Measurements from ENCODE around the gene ZDHHC7. TPM values are rescaled to one million over a fixed set of nuclear protein-coding genes. Genes with fewer than 3 reads are reported as not detected.

ZDHHC7 gene
- total RNA-seq, 6 donors from 2014 or later = 77.4 to 112 (median 92.7) TPM

DNA sequence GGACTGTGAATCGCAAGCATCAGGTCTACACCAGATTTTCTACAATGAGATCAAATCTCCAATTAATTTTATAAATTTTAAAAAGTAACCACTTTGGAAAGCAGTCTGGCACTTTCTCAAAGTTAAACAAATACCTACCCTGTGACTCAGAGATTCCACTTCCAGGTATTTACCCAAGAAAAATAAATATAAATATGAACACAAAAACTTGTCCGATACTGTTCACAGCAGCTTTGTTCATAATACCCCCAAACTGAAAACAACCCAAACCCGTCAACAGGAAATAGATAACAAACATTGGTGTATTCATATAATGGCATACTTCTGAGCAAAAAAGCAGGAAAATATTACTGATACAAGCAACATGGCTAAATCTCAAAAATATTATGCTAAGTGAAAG, 12.1 kb downstream of the ZDHHC7 start:
- no peak for DNase-seq
- ATAC-seq (ENCODE audit: low FRiP score in 2 of 2) = no peak
- TF ChIP-seq POLR2AphosphoS5 (IDR thresholded peaks at IDR 0.05) (no peak), POLR2A (IDR thresholded peaks at IDR 0.05) (no peak), EP300 (IDR thresholded peaks at IDR 0.05) (no peak)
- TF ChIP-seq, protein P1, sequence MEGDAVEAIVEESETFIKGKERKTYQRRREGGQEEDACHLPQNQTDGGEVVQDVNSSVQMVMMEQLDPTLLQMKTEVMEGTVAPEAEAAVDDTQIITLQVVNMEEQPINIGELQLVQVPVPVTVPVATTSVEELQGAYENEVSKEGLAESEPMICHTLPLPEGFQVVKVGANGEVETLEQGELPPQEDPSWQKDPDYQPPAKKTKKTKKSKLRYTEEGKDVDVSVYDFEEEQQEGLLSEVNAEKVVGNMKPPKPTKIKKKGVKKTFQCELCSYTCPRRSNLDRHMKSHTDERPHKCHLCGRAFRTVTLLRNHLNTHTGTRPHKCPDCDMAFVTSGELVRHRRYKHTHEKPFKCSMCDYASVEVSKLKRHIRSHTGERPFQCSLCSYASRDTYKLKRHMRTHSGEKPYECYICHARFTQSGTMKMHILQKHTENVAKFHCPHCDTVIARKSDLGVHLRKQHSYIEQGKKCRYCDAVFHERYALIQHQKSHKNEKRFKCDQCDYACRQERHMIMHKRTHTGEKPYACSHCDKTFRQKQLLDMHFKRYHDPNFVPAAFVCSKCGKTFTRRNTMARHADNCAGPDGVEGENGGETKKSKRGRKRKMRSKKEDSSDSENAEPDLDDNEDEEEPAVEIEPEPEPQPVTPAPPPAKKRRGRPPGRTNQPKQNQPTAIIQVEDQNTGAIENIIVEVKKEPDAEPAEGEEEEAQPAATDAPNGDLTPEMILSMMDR (IDR thresholded peaks at IDR 0.05) = no peak
- WGBS, 2 donors = 47 to 49% methylated on average over 3 of the region's 3 CpGs
- no peaks in the 10 kb centered on the region for H3K27me3 ChIP-seq
- no peak overlapping the region for H3K4me3 ChIP-seq
- H3K9me3 ChIP-seq = no peaks in the 10 kb centered on the region
- H3K36me3 ChIP-seq = peaks cover under 1 to 20% (median 3%) of the 10 kb centered on the region in 4 donors
- H3K4me1 ChIP-seq = peaks cover 80 to 95% (median 85%) of the 10 kb centered on the region in 4 donors
- H3K27ac ChIP-seq = peak overlapping the region; percentile 50 to 84 (median 81)

DNA sequence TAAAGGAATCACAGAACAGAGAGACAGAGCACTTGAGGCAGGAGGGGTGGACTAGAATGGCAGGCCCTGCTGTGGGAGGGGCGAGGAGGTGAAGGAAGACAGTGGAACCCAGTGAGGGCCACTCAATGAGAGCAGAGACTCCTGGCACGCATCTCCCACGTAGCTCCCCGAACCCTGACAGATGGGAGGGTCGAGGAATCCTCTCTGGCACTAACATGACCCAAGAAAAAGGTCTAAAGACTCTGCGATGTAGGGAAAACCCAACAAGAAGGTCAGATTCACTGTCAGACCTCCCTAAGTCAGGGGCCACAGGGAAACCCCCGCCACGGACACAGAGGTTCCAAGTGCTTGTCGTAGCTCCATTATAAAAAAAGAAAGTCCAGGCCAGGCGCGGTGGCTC, 15.0 kb downstream of the ZDHHC7 start:
- no peak for DNase-seq
- H3K27me3 ChIP-seq = no peaks in the 10 kb centered on the region
- H3K27ac ChIP-seq = peak overlapping the region; percentile 36 to 90 (median 69)
- ATAC-seq (ENCODE audit: low FRiP score in 2 of 2) = no peak
- H3K4me1 ChIP-seq = peaks cover 70 to 94% (median 80%) of the 10 kb centered on the region in 4 donors
- TF ChIP-seq EP300 (IDR thresholded peaks at IDR 0.05) = no peak
- no peak overlapping the region for H3K4me3 ChIP-seq
- no peaks in the 10 kb centered on the region for H3K9me3 ChIP-seq
- H3K36me3 ChIP-seq = peaks cover 2 to 31% (median 7%) of the 10 kb centered on the region in 4 donors
- 91 to 93% methylated on average over 11 of the region's 11 CpGs for WGBS, 2 donors

DNA sequence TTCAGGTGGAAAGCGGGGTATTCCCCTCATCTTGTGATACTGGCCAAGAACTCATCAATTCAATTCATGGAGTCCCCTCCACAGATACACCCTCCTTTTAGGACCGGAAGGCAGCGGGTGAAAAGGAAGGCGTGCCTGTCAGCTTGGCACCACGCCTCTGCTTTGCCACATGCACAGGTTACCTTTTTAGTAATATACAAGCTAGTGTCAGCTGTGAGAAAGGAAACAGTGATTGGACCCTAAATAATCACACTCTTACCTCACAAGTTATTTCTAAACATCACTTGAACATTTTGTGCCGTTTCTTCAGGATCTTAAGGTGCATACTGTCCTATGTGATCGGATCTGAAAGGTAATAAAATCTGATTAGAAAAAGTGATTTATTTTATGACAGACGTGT, 15.7 kb downstream of the ZDHHC7 start:
- TF ChIP-seq POLR2A (IDR thresholded peaks at IDR 0.05) (no peak), POLR2AphosphoS5 (IDR thresholded peaks at IDR 0.05) (no peak), EP300 (IDR thresholded peaks at IDR 0.05) (peak in 2 of 4 donors; percentile 6 to 9)
- TF ChIP-seq, protein P1 (IDR thresholded peaks at IDR 0.05) = no peak
- Histone ChIP-seq H3K4me3 (no peak overlapping the region), H3K27ac (peak overlapping the region; percentile 78 to 90 (median 86)), H3K27me3 (no peaks in the 10 kb centered on the region), H3K36me3 (peaks cover 4 to 35% (median 7%) of the 10 kb centered on the region in 4 donors), H3K4me1 (peaks cover 63 to 87% (median 74%) of the 10 kb centered on the region in 4 donors), H3K9me3 (no peaks in the 10 kb centered on the region)
- DNase-seq = peak in 1 of 2 donors; percentile 72
- ATAC-seq (ENCODE audit: low FRiP score in 2 of 2) = peak in 1 of 2 donors; percentile 15
- 70 to 84% methylated on average over 8 of the region's 8 CpGs for WGBS, 2 donors

DNA sequence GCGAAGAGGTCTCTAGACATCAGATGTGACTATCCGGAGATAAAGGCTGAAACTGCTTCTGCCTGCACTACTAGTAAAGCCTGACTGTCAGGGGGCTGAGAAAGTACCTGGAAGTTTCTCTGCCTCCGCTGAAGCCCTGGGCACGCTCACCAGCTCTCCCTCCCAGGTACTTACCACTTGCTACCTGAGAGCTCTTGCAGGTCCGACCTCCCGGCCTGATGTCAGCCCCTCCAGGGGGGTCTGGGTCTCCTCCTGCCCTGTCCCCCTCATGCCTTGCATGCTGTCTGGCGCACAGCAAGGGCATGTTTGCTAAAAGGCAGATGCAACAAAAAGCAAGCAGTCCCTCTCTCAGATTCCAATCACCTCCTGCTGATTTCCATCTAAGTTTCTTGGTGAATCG, 17.4 kb downstream of the ZDHHC7 start:
- Histone ChIP-seq H3K4me3 (no peak overlapping the region), H3K27ac (peak overlapping the region; percentile 78 to 90 (median 86)), H3K4me1 (peaks cover 46 to 69% (median 58%) of the 10 kb centered on the region in 4 donors), H3K36me3 (peaks cover 18 to 46% (median 24%) of the 10 kb centered on the region in 4 donors), H3K27me3 (no peaks in the 10 kb centered on the region), H3K9me3 (no peaks in the 10 kb centered on the region)
- DNase-seq = no peak
- whole genome bisulfite sequencing, 2 donors = 71 to 90% methylated on average over 3 to 8 of the region's 8 CpGs
- no peak for ATAC-seq (ENCODE audit: low FRiP score in 2 of 2)
- TF ChIP-seq POLR2A (IDR thresholded peaks at IDR 0.05) (no peak), EP300 (IDR thresholded peaks at IDR 0.05) (no peak), POLR2AphosphoS5 (IDR thresholded peaks at IDR 0.05) (no peak)
- TF ChIP-seq, protein P1 (IDR thresholded peaks at IDR 0.05) = no peak

DNA sequence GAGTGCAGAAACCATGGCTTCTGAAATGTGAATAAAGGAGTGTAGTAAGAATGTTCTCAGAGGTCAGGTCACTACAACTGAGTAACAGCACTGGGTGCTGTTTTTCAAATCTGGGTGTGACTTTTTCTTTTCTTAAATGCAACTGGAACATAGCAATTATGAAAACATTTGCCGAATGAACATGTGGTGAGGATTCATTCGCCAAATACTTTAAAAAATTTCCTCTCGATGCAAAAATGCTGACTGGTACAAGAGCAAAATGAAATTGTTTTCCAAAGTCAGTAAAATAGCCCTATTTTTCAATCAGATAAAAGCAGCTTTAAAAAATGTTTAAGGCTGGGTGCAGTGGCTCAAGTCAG, 18.6 kb downstream of the ZDHHC7 start:
- peak overlapping the region; percentile 78 to 90 (median 86) for H3K27ac ChIP-seq
- WGBS, 2 donors = 66 to 69% methylated on average over 3 of the region's 3 CpGs
- ATAC-seq (ENCODE audit: low FRiP score in 2 of 2) (no peak), DNase-seq (no peak)
- H3K4me1 ChIP-seq = peaks cover 40 to 58% (median 50%) of the 10 kb centered on the region in 4 donors
- H3K27me3 ChIP-seq = no peaks in the 10 kb centered on the region
- no peaks in the 10 kb centered on the region for H3K9me3 ChIP-seq
- no peak overlapping the region for H3K4me3 ChIP-seq
- TF ChIP-seq POLR2A (IDR thresholded peaks at IDR 0.05) (no peak), POLR2AphosphoS5 (IDR thresholded peaks at IDR 0.05) (no peak), EP300 (IDR thresholded peaks at IDR 0.05) (no peak)
- TF ChIP-seq, protein P1 (IDR thresholded peaks at IDR 0.05) = no peak
- peaks cover 26 to 58% (median 36%) of the 10 kb centered on the region in 4 donors for H3K36me3 ChIP-seq

Data from upper lobe of left lung (tissue), 6 donors.